GOT3 (cell line): Measurements from ENCODE around the gene INSIG2.
A peak's percentile ranks its signal among the peaks of the same experiment; 100 is the strongest.

Experiments
- DNase-seq: peaks from one replicate; lab custom pipeline; 2025; ENCODE audit warnings: mixed read lengths; lab: John Stamatoyannopoulos, UW

The INSIG2 gene

GRCh38 chr2:118098307-118099030, 10.2 kb downstream of the INSIG2 start:
- DNase-seq: no peak

- no peak for DNase-seq
These were observed 14.3 kb downstream of the INSIG2 start for GRCh38 chr2:118102433-118103082.

- DNase-seq: no peak
These were observed 16.0 kb downstream of the INSIG2 start for GRCh38 chr2:118103951-118104940.

GRCh38 chr2:118105497-118105896, 17.2 kb downstream of the INSIG2 start:
- no peak for DNase-seq

- no peak for DNase-seq
These were observed 18.7 kb downstream of the INSIG2 start for GRCh38 chr2:118106926-118107325.

- DNase-seq: no peak
These were observed 22.0 kb downstream of the INSIG2 start for GRCh38 chr2:118110310-118110709.

GRCh38 chr2:118110991-118111390, 22.7 kb downstream of the INSIG2 start:
- DNase-seq: no peak

- DNase-seq: no peak
These were observed 24.6 kb downstream of the INSIG2 start for GRCh38 chr2:118112771-118113334.

- DNase-seq: no peak
These were observed 26.6 kb downstream of the INSIG2 start for GRCh38 chr2:118114863-118115262.

GRCh38 chr2:118115761-118116160, 27.5 kb downstream of the INSIG2 start:
- no peak for DNase-seq

GRCh38 chr2:118118479-118118878, 30.2 kb downstream of the INSIG2 start:
- DNase-seq: no peak

GRCh38 chr2:118119158-118119727, 31.0 kb downstream of the INSIG2 start:
- no peak for DNase-seq

- DNase-seq: no peak
These were observed 31.6 kb downstream of the INSIG2 start for GRCh38 chr2:118119761-118120400.

- no peak for DNase-seq
These were observed 32.1 kb downstream of the INSIG2 start for GRCh38 chr2:118120401-118120780.

GRCh38 chr2:118121101-118121500, 32.8 kb downstream of the INSIG2 start:
- DNase-seq: no peak

- no peak for DNase-seq
These were observed 33.8 kb downstream of the INSIG2 start for GRCh38 chr2:118121986-118122524.

- no peak for DNase-seq
These were observed 34.5 kb downstream of the INSIG2 start for GRCh38 chr2:118122594-118123281.

GRCh38 chr2:118123561-118124232, 35.4 kb downstream of the INSIG2 start:
- peak; percentile 5 for DNase-seq

GRCh38 chr2:118124288-118124891, 36.1 kb downstream of the INSIG2 start:
- no peak for DNase-seq
